GM23338 (cell line): Measurements from ENCODE around the gene EXD3. TPM values are rescaled to one million over a fixed set of nuclear protein-coding genes. Genes with fewer than 3 reads are reported as not detected.

Source experiments
- ATAC-seq: fragments of 200-7000 bp; cut with Tn5 transposase; 3 replicates; pipeline ENCODE4 v1.9.1; 2020
- DNase-seq: peaks from one replicate; pipeline ENCODE4 v3.0.0-alpha.2; 2015; ENCODE audit warnings: low spot score
- H2AFZ ChIP-seq: fragments of 200-600 bp; sonication (generic); 2 replicates; pipeline ENCODE4 v1.8.0; 2016; ENCODE audit warnings: antibody characterized with exemption, mild to moderate bottlenecking, moderate library complexity
- H3F3A ChIP-seq: fragments of 200-600 bp; sonication (generic); replicated peaks from 2 replicates; pipeline ENCODE4 v1.8.0; 2017; ENCODE audit warnings: antibody characterized with exemption, mixed run types, low read depth
- H3K27ac ChIP-seq: fragments of 200-600 bp; sonication (generic); 2 replicates; pipeline ENCODE4 v1.6.1; 2016; ENCODE audit warnings: low read depth
- H3K27me3 ChIP-seq: fragments of 200-600 bp; sonication (generic); 2 replicates; pipeline ENCODE4 v1.8.0; 2016; ENCODE audit warnings: mild to moderate bottlenecking, mixed run types, moderate library complexity; ENCODE audit not compliant: insufficient read depth
- H3K36me3 ChIP-seq: fragments of 200-600 bp; sonication (generic); 2 replicates; pipeline ENCODE4 v1.8.0; 2016; ENCODE audit warnings: mild to moderate bottlenecking; ENCODE audit not compliant: insufficient read depth
- H3K4me1 ChIP-seq: fragments of 200-600 bp; sonication (generic); 2 replicates; pipeline ENCODE4 v1.8.0; 2016; ENCODE audit warnings: mild to moderate bottlenecking, moderate library complexity; ENCODE audit not compliant: insufficient read depth
- H3K4me2 ChIP-seq: fragments of 200-600 bp; sonication (generic); 2 replicates; pipeline ENCODE4 v1.7.1; 2017; ENCODE audit warnings: mixed run types
- H3K4me3 ChIP-seq: fragments of 200-600 bp; sonication (generic); 2 replicates; pipeline ENCODE4 v1.6.1; 2016; ENCODE audit warnings: mixed run types
- H3K79me2 ChIP-seq: fragments of 200-600 bp; sonication (generic); replicated peaks from 2 replicates; pipeline ENCODE4 v1.8.0; 2017; ENCODE audit warnings: mild to moderate bottlenecking; ENCODE audit not compliant: insufficient read depth
- H3K9me2 ChIP-seq: fragments of 200-600 bp; sonication (generic); 2 replicates; pipeline ENCODE4 v1.8.0; 2017; ENCODE audit not compliant: insufficient read depth
- H4K20me1 ChIP-seq: fragments of 200-600 bp; sonication (generic); replicated peaks from 2 replicates; pipeline ENCODE4 v1.8.0; 2017; ENCODE audit warnings: mild to moderate bottlenecking; ENCODE audit not compliant: insufficient read depth
- H3K27ac Mint-ChIP-seq: 2 replicates; pipeline ENCODE4 v1.8.0; 2020; ENCODE audit warnings: inconsistent platforms, mild to moderate bottlenecking, moderate library complexity, mixed read lengths
- H3K27me3 Mint-ChIP-seq: 3 replicates; pipeline ENCODE4 v1.8.0; 2022; ENCODE audit warnings: low read depth, mild to moderate bottlenecking, moderate library complexity, mixed read lengths, inconsistent platforms; ENCODE audit not compliant: insufficient read depth, poor library complexity
- H3K36me3 Mint-ChIP-seq: 3 replicates; pipeline ENCODE4 v1.8.0; 2021; ENCODE audit warnings: low read depth, mild to moderate bottlenecking, inconsistent platforms, moderate library complexity, mixed read lengths
- H3K4me1 Mint-ChIP-seq: 3 replicates; pipeline ENCODE4 v1.8.0; 2020; ENCODE audit warnings: mild to moderate bottlenecking, inconsistent platforms, mixed read lengths
- H3K4me3 Mint-ChIP-seq: 3 replicates; pipeline ENCODE4 v1.8.0; 2021; ENCODE audit warnings: moderate library complexity, mild to moderate bottlenecking, inconsistent platforms, mixed read lengths
- H3K9me3 Mint-ChIP-seq: 3 replicates; pipeline ENCODE4 v1.8.0; 2020; ENCODE audit warnings: moderate library complexity, mild to moderate bottlenecking, inconsistent platforms, mixed read lengths
- EZH2 ChIP-seq: fragments of 200-600 bp; sonication (generic); IDR thresholded peaks from one replicate; pipeline ENCODE4 v1.8.0; 2017; ENCODE audit warnings: antibody characterized with exemption, mild to moderate bottlenecking, low read depth; ENCODE audit not compliant: unreplicated experiment
- EZH2phosphoT487 ChIP-seq: fragments of 200-600 bp; sonication (generic); IDR thresholded peaks from one replicate; pipeline ENCODE4 v1.8.1; 2018; ENCODE audit warnings: antibody characterized with exemption; ENCODE audit not compliant: unreplicated experiment
- JUNB ChIP-seq: IDR thresholded peaks from one replicate; pipeline ENCODE4 v1.6.1; 2016; ENCODE audit warnings: antibody characterized with exemption; ENCODE audit not compliant: unreplicated experiment
- NANOG ChIP-seq: IDR thresholded peaks from 2 replicates; pipeline ENCODE4 v1.6.1; 2016; ENCODE audit warnings: antibody characterized with exemption, borderline replicate concordance
- POLR2AphosphoS5 ChIP-seq: IDR thresholded peaks from 2 replicates; pipeline ENCODE4 v1.6.1; 2016; ENCODE audit warnings: antibody characterized with exemption, low read depth
- ZNF331 ChIP-seq: fragments of 250-450 bp; sonication (Bioruptor Pico); IDR thresholded peaks from 2 replicates; pipeline ENCODE4 v1.5.0; 2020; ENCODE audit warnings: low read depth, mild to moderate bottlenecking, moderate library complexity
- polyA plus RNA-seq: library from polyadenylated mRNA; unstranded; fragments of >200 nt; fragmentation: Nextera tagmentation; extraction: Ambion mirVana; gene quantifications from 2 replicates; pipeline ENCODE4 v1.2.1, GENCODE V29; 2016
- total RNA-seq: library from RNA; depleted of rRNA; stranded (reverse); fragments of >200 nt; shearing (Covaris generic); gene quantifications from 2 replicates; pipeline ENCODE4 v1.2.3, GENCODE V29; 2014
- TF ChIP-seq, protein P1 (sequence below): IDR thresholded peaks from 2 replicates; pipeline ENCODE4 v1.6.1; 2016; ENCODE audit warnings: antibody characterized with exemption
- TF ChIP-seq, protein P2 (sequence below): IDR thresholded peaks from one replicate; pipeline ENCODE4 v1.6.1; 2018; ENCODE audit warnings: antibody characterized with exemption; ENCODE audit not compliant: unreplicated experiment
- TF ChIP-seq, protein P3 (sequence below): fragments of 250-450 bp; sonication (Bioruptor Pico); IDR thresholded peaks from 2 replicates; pipeline ENCODE4 v1.5.0; 2020; ENCODE audit warnings: mild to moderate bottlenecking, moderate library complexity

Gene EXD3
- total and polyA plus RNA-seq, 2 experiments from 2014 or later, result 3.6 to 9.7 TPM

DNA sequence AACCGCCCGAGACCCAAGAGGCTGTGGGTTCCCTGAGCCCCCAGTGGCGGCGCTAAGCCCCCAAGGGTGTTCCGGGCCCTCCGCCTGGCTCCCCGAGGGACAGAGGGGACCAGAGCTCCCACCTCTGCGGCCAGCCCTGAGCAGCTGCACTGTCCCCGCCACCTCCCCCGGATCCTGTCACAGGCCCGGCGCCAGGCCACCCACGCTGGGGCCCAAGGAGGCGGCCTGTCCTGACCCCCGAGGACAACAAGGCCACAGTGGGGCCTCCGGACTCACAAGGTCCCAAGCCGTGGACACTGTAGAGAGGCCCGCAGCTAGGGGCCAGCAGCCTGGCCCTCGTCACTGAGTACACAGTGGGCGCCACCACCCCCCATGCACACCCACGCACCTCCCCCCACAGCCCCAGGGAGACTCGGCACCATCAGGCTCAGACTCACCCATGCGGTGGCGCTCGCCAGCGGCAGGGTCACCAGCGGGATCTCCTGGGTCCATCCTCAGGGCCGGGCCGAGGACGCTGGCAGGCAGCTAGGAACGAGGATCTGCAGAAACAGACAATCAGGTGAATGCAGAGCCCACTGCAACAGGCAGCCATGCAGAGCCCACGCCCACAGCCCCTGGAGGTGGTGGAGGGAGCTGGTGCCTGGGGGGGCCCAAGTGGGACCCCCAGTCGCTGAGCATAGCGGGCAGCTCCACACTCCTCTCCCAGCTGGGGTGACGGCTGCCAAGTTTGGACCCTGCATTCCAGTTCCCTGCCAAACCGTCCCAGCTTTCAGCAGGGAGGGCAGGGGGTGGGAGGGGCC, 27.9 kb downstream of the EXD3 start (continued):
- TF ChIP-seq POLR2AphosphoS5 (no peak), EZH2 (no peak)
- TF ChIP-seq, protein P1, sequence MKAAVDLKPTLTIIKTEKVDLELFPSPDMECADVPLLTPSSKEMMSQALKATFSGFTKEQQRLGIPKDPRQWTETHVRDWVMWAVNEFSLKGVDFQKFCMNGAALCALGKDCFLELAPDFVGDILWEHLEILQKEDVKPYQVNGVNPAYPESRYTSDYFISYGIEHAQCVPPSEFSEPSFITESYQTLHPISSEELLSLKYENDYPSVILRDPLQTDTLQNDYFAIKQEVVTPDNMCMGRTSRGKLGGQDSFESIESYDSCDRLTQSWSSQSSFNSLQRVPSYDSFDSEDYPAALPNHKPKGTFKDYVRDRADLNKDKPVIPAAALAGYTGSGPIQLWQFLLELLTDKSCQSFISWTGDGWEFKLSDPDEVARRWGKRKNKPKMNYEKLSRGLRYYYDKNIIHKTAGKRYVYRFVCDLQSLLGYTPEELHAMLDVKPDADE, result no peak
- TF ChIP-seq, protein P2, sequence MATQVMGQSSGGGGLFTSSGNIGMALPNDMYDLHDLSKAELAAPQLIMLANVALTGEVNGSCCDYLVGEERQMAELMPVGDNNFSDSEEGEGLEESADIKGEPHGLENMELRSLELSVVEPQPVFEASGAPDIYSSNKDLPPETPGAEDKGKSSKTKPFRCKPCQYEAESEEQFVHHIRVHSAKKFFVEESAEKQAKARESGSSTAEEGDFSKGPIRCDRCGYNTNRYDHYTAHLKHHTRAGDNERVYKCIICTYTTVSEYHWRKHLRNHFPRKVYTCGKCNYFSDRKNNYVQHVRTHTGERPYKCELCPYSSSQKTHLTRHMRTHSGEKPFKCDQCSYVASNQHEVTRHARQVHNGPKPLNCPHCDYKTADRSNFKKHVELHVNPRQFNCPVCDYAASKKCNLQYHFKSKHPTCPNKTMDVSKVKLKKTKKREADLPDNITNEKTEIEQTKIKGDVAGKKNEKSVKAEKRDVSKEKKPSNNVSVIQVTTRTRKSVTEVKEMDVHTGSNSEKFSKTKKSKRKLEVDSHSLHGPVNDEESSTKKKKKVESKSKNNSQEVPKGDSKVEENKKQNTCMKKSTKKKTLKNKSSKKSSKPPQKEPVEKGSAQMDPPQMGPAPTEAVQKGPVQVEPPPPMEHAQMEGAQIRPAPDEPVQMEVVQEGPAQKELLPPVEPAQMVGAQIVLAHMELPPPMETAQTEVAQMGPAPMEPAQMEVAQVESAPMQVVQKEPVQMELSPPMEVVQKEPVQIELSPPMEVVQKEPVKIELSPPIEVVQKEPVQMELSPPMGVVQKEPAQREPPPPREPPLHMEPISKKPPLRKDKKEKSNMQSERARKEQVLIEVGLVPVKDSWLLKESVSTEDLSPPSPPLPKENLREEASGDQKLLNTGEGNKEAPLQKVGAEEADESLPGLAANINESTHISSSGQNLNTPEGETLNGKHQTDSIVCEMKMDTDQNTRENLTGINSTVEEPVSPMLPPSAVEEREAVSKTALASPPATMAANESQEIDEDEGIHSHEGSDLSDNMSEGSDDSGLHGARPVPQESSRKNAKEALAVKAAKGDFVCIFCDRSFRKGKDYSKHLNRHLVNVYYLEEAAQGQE, result no peak

DNA sequence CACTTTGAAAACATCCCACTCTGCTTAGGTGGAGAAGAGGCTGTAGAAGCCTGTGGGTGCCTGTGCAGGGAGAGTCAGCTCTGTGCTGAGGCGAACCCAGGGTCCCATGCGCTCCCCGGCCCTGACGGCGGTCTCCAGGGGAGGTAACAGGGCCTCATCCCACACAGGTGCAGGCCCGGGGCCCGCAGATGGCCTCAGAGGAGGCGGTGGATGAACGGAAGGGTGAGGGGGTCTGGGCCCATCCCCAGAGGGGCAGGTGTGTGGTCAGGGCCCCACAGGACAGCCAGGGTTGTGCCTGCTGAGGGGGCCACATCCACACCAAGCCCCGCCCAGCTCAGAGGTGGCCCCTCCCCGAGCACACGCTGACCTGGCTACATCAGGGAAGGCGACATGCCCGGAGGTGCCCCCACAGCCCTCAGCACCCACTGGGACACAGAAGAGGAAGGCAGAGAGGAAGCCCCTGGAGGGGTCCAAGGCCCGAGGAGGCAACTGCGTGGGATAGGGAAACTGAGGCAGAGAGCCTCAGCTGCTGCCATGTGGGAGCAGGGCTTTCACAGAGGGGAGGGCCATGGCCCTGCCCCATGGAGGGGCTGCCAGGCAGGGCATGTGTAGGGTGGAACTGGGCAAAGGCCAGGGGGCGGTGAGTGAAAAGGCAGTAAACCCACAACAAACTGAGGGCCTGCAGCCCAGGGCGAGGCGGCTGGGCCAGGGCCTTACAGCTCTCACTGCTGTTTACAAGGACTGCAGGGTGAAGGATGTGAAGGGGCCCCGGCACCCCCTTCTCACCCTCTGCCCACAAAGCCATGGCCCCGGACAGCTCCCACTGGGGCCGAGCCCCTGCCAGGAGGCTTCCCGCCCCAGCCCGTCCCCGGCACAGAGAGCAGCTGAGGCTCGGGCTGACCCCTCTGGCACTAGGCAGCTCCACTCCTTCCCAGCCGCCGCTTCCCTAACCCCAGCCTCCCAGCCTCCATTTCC, 29.5 kb downstream of the EXD3 start:
- no peak for DNase-seq
- TF ChIP-seq EZH2 (no peak), JUNB (no peak), ZNF331 (no peak), NANOG (no peak), EZH2phosphoT487 (no peak)
- TF ChIP-seq, protein P3, sequence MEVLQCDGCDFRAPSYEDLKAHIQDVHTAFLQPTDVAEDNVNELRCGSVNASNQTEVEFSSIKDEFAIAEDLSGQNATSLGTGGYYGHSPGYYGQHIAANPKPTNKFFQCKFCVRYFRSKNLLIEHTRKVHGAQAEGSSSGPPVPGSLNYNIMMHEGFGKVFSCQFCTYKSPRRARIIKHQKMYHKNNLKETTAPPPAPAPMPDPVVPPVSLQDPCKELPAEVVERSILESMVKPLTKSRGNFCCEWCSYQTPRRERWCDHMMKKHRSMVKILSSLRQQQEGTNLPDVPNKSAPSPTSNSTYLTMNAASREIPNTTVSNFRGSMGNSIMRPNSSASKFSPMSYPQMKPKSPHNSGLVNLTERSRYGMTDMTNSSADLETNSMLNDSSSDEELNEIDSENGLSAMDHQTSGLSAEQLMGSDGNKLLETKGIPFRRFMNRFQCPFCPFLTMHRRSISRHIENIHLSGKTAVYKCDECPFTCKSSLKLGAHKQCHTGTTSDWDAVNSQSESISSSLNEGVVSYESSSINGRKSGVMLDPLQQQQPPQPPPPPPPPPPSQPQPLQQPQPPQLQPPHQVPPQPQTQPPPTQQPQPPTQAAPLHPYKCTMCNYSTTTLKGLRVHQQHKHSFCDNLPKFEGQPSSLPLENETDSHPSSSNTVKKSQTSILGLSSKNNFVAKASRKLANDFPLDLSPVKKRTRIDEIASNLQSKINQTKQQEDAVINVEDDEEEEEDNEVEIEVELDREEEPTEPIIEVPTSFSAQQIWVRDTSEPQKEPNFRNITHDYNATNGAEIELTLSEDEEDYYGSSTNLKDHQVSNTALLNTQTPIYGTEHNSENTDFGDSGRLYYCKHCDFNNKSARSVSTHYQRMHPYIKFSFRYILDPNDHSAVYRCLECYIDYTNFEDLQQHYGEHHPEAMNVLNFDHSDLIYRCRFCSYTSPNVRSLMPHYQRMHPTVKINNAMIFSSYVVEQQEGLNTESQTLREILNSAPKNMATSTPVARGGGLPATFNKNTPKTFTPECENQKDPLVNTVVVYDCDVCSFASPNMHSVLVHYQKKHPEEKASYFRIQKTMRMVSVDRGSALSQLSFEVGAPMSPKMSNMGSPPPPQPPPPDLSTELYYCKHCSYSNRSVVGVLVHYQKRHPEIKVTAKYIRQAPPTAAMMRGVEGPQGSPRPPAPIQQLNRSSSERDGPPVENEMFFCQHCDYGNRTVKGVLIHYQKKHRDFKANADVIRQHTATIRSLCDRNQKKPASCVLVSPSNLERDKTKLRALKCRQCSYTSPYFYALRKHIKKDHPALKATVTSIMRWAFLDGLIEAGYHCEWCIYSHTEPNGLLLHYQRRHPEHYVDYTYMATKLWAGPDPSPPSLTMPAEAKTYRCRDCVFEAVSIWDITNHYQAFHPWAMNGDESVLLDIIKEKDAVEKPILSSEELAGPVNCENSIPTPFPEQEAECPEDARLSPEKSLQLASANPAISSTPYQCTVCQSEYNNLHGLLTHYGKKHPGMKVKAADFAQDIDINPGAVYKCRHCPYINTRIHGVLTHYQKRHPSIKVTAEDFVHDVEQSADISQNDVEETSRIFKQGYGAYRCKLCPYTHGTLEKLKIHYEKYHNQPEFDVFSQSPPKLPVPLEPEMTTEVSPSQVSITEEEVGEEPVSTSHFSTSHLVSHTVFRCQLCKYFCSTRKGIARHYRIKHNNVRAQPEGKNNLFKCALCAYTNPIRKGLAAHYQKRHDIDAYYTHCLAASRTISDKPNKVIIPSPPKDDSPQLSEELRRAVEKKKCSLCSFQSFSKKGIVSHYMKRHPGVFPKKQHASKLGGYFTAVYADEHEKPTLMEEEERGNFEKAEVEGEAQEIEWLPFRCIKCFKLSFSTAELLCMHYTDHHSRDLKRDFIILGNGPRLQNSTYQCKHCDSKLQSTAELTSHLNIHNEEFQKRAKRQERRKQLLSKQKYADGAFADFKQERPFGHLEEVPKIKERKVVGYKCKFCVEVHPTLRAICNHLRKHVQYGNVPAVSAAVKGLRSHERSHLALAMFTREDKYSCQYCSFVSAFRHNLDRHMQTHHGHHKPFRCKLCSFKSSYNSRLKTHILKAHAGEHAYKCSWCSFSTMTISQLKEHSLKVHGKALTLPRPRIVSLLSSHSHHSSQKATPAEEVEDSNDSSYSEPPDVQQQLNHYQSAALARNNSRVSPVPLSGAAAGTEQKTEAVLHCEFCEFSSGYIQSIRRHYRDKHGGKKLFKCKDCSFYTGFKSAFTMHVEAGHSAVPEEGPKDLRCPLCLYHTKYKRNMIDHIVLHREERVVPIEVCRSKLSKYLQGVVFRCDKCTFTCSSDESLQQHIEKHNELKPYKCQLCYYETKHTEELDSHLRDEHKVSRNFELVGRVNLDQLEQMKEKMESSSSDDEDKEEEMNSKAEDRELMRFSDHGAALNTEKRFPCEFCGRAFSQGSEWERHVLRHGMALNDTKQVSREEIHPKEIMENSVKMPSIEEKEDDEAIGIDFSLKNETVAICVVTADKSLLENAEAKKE, result no peak
- TF ChIP-seq, protein P1, result no peak
- H3F3A ChIP-seq, result no peaks in the 10 kb centered on the region

More for the DNA sequence above, 29.5 kb downstream of the EXD3 start:
- H3K27ac Mint-ChIP-seq, result no peak overlapping the region
- no peaks in the 10 kb centered on the region for H3K4me1 Mint-ChIP-seq
- no peak overlapping the region for H3K4me3 ChIP-seq
- H4K20me1 ChIP-seq, result no peaks in the 10 kb centered on the region
- H3K27me3 ChIP-seq, result no peaks in the 10 kb centered on the region
- H3K79me2 ChIP-seq, result no peaks in the 10 kb centered on the region
- peaks cover 4% of the 10 kb centered on the region for H3K27me3 Mint-ChIP-seq
- H3K9me3 Mint-ChIP-seq, result peaks cover 7% of the 10 kb centered on the region
- no peak for ATAC-seq
- no peaks in the 10 kb centered on the region for H3K36me3 ChIP-seq
- no peak overlapping the region for H2AFZ ChIP-seq
- H3K36me3 Mint-ChIP-seq, result peaks cover 4% of the 10 kb centered on the region; the same call in 2 of the 3 replicates
- H3K27ac ChIP-seq, result no peak overlapping the region
- H3K9me2 ChIP-seq, result no peaks in the 10 kb centered on the region
- H3K4me1 ChIP-seq, result no peaks in the 10 kb centered on the region
- H3K4me3 Mint-ChIP-seq, result no peak overlapping the region
- H3K4me2 ChIP-seq, result no peak overlapping the region
